Stimulated activated naive CD8-positive, alpha-beta T cell treated with anti-CD3 and anti-CD28 coated beads, Interleukin-15, amount 100 ng/mL, for 72 hours (primary cell): ENCODE results near the gene ANK3.

ENCODE experiments used
- ATAC-seq: fragments of 150-1000 bp; cut with Tn5 transposase; 2 replicates; pipeline ENCODE4 v1.10.0; 2021; ENCODE audit warnings: mild to moderate bottlenecking, moderate library complexity
- DNase-seq, 2 donors: peaks; one replicate each; pipeline ENCODE4 v3.0.0; 2021 to 2022
- H3K27ac Mint-ChIP-seq, 2 donors: one replicate each; pipeline ENCODE4 v1.8.0; 2022; ENCODE audit warnings: mild to moderate bottlenecking in 2 of 2, mixed read lengths in 2 of 2, moderate library complexity in 2 of 2
- H3K27me3 Mint-ChIP-seq: one replicate; pipeline ENCODE4 v1.8.0; 2022; ENCODE audit warnings: mixed read lengths
- H3K4me1 Mint-ChIP-seq: one replicate; pipeline ENCODE4 v1.8.0; 2022; ENCODE audit warnings: mild to moderate bottlenecking, mixed read lengths
- H3K4me3 Mint-ChIP-seq, 2 donors: one replicate each; pipeline ENCODE4 v1.8.0; 2022; ENCODE audit warnings: mild to moderate bottlenecking in 2 of 2, mixed read lengths in 2 of 2, moderate library complexity in 1 of 2
- H3K9me3 Mint-ChIP-seq, 2 donors: one replicate each; pipeline ENCODE4 v1.8.0; 2022; ENCODE audit warnings: mixed read lengths in 2 of 2

The ANK3 gene

DNA sequence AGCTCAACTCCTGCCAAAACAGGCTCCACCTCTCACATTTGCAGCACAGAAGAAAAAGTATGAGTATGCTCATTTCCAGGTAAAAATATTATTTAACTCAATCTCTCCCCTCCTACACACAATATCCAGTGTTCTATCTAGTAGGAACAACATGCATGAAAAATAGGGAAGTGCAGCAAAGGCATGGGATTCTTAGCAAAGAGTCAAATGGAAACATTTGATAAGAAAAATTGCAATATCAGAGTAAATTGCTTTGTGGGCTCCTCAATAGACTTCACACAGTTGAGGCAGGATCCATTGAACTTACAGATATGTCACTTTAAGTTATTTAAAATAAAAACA lies 150.9 kb downstream of the ANK3 start:
- ATAC-seq (no peak), DNase-seq (no peak)
- H3K4me1 Mint-ChIP-seq = peaks cover 24% of the 10 kb centered on the region
- no peak overlapping the region for H3K27ac Mint-ChIP-seq
- H3K9me3 Mint-ChIP-seq = no peaks in the 10 kb centered on the region
- no peak overlapping the region for H3K4me3 Mint-ChIP-seq
- H3K27me3 Mint-ChIP-seq = no peaks in the 10 kb centered on the region

GRCh38 chr10:60237977-60238758 lies 151.5 kb downstream of the ANK3 start:
- H3K9me3 Mint-ChIP-seq = no peaks in the 10 kb centered on the region
- ATAC-seq (peak; percentile 95), DNase-seq (peak in 1 of 2 donors; percentile 16)
- no peak overlapping the region for H3K27ac Mint-ChIP-seq
- no peaks in the 10 kb centered on the region for H3K27me3 Mint-ChIP-seq
- H3K4me1 Mint-ChIP-seq = peaks cover 24% of the 10 kb centered on the region
- peak overlapping the region; percentile 21 to 38 for H3K4me3 Mint-ChIP-seq

DNA sequence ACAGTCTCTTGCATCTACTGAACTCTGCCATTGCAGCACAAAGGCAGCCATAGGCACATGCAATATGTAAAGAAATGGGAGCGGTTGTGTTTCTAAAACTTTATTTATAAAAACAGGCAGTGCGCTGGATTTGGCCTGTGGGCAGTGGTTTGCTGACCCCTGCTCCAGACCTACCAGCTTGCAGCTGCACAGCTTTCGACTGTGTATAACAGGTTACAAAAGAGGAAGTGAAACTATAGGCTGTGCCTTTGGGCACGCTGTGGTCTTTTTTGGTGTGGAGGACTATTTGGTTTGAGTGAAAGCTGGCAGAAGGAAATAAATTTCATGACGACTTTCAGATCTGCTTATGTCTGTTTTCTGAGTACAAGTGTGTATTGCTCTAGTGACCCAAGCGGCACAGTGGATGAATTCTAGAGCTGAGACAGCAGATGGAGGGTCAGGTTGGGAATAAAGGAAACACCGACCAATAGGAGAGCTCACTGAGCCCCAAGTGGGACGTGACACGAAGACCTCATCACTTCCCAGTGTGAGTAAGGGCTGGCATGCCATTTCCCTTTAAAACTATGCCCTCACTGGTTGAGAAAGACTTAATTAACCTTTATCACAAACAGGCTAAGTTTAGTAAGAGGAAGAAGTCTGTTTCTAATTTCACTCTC lies 152.7 kb downstream of the ANK3 start:
- Mint-ChIP-seq H3K9me3 (no peaks in the 10 kb centered on the region), H3K27ac (peak overlapping the region; percentile 54 to 64), H3K27me3 (no peaks in the 10 kb centered on the region), H3K4me1 (peaks cover 24% of the 10 kb centered on the region), H3K4me3 (peak overlapping the region; percentile 62 to 70)
- peak; percentile 12 to 42 for DNase-seq
- peak; percentile 82 for ATAC-seq

DNA sequence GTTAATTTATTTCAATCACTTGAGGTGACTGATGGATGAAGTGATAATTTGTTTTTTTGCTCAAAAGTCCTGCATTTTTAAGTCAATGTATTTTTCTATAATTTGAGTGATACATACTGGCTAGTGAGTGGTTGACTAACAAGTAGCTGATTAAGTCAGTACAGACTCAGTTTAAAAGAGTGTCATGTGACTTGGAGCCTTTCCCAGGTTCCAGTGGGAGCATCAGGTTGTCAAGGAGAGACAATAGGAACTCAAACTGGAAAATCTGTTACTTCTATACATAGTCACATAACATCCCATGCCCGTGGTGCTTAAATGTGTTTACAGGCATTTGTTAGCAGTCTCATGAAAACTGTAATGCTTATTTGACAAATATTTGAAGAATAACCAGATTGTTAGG lies 154.7 kb downstream of the ANK3 start:
- ATAC-seq (no peak), DNase-seq (no peak)
- no peak overlapping the region for H3K27ac Mint-ChIP-seq
- H3K9me3 Mint-ChIP-seq = no peaks in the 10 kb centered on the region
- no peaks in the 10 kb centered on the region for H3K27me3 Mint-ChIP-seq
- no peak overlapping the region for H3K4me3 Mint-ChIP-seq
- peaks cover 24% of the 10 kb centered on the region for H3K4me1 Mint-ChIP-seq

- Mint-ChIP-seq H3K4me1 (peaks cover 24% of the 10 kb centered on the region), H3K27me3 (no peaks in the 10 kb centered on the region), H3K4me3 (no peak overlapping the region), H3K9me3 (no peaks in the 10 kb centered on the region), H3K27ac (no peak overlapping the region)
- DNase-seq (no peak), ATAC-seq (no peak)
Measured at GRCh38 chr10:60234551-60234950, 155.1 kb downstream of the ANK3 start.

DNA sequence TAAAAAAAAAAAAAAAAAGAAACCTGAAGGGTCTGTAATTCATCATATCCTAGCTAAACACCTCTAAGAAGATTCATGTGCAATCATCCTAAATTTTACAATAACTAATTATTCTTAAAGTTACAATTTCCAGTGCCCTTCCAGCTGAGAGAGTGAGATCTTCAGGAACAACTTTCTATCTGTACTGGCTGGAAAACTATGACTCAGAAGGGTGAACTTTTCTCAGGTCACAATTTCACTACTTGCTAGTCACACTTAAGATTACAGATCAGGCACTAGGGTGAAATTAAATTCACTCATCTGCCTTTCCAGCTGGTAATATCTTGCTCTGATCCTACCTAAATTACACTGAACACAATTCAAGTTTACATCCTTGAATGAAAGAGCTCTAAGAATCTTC lies 158.8 kb downstream of the ANK3 start:
- DNase-seq = no peak

GRCh38 chr10:60224066-60224705 lies 165.5 kb downstream of the ANK3 start:
- Mint-ChIP-seq H3K9me3 (peaks cover 0 to 2% of the 10 kb centered on the region in 2 donors), H3K27ac (no peak overlapping the region), H3K27me3 (no peaks in the 10 kb centered on the region), H3K4me1 (no peaks in the 10 kb centered on the region), H3K4me3 (no peak overlapping the region)
- ATAC-seq = no peak
- DNase-seq = no peak

More for the DNA sequence above, 158.8 kb downstream of the ANK3 start:
- H3K27ac Mint-ChIP-seq = no peak overlapping the region
- no peak overlapping the region for H3K4me3 Mint-ChIP-seq
- no peaks in the 10 kb centered on the region for H3K4me1 Mint-ChIP-seq
- no peaks in the 10 kb centered on the region for H3K27me3 Mint-ChIP-seq
- H3K9me3 Mint-ChIP-seq = no peaks in the 10 kb centered on the region
- ATAC-seq = no peak

- no peaks in the 10 kb centered on the region for H3K4me1 Mint-ChIP-seq
Measured at GRCh38 chr10:60222047-60222446, 167.6 kb downstream of the ANK3 start.

DNA sequence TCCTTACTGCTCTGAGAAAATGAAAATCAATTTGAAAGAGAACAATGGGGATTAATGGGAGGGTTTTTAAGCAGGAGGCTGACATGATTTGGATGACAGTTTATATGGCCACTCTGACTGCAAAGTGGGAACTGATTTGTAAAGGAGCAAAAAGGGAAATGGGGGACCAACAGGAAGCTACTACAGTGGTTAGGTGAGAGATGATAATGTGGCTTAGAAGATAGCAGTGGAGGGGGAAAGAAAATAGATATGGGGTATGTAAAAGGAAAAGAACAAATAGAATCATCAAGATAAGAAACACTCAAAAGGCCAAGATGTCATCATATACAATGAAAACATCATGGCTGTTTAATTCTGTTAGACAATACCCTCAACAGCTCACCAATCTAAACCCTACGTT lies 177.5 kb downstream of the ANK3 start:
- peaks cover 13% of the 10 kb centered on the region for H3K4me1 Mint-ChIP-seq
- no peak overlapping the region for H3K4me3 Mint-ChIP-seq
- H3K27ac Mint-ChIP-seq = no peak overlapping the region

More at GRCh38 chr10:60222047-60222446, 167.6 kb downstream of the ANK3 start:
- peaks cover 0 to 3% of the 10 kb centered on the region in 2 donors for H3K9me3 Mint-ChIP-seq
- DNase-seq (no peak), ATAC-seq (no peak)
- H3K27me3 Mint-ChIP-seq = no peaks in the 10 kb centered on the region
- H3K4me3 Mint-ChIP-seq = no peak overlapping the region
- H3K27ac Mint-ChIP-seq = no peak overlapping the region

DNA sequence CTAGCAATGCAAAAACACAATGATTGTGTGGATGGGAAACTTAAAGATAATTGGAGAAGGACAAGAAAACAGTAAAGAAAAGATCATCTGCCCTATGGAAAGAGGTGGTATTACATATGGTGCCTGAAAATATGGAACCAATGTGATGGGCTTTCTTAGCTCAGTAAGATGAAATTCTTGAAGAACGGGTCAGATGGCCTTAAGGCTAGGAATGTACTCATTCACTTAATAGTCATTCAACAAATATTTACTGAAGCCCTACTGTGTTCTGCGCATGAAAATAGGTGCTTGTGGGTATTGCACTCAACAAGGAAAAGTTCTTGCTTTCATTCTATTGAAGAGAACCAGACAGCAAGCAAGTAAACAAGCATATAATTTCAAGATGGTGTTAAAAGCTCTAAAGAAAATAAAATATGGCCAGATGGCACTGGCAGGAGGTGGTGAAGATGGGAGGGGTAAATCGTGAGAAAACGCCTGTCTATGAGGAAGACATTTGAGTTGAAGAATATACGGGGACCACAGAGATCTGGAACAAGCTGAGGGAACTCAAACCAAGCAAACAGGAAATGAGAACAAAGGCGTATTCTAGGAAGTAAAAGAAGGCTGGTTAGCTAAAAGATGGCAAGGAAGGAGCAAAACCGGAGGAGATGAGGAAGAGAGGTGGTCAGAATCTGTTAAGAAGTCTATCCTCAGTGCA lies 179.7 kb downstream of the ANK3 start:
- Mint-ChIP-seq H3K4me1 (peaks cover 13% of the 10 kb centered on the region), H3K27ac (peak overlapping the region; percentile 29 to 57), H3K4me3 (peak overlapping the region in 1 of 2 donors; percentile 4), H3K9me3 (peaks cover 0 to 4% of the 10 kb centered on the region in 2 donors), H3K27me3 (no peaks in the 10 kb centered on the region)
- DNase-seq = no peak
- no peak for ATAC-seq

More for the DNA sequence above, 177.5 kb downstream of the ANK3 start:
- no peak for ATAC-seq
- H3K9me3 Mint-ChIP-seq = peaks cover 0 to 4% of the 10 kb centered on the region in 2 donors
- no peak for DNase-seq
- H3K27me3 Mint-ChIP-seq = no peaks in the 10 kb centered on the region

DNA sequence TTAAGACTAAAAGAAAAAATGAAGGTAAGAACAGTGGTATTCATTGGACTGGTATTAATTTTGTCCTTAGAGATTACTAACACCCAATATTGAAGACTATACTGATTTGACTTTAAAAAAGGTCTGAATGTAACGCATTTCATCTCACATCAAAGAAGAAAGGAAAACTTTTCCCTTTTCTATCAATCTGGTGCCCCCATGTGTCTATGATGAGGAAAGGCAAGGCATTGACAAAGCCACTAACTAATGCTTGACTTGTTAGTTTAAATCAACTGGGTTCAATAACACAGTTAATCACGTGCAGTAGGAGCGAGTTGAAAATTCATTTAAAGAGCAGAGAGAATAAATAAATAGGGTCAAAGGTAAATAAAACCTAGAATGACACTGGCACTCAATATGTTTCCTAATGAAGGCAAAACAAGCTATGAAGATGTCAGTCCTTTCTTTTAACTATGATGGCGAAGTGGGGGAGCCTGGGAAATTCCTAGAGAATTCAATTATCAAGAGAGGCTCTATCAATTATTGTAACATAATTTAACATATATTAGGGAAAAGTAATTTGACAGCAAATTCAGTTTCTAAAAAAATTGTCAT lies 180.9 kb downstream of the ANK3 start:
- no peak overlapping the region for H3K4me3 Mint-ChIP-seq
- ATAC-seq (no peak), DNase-seq (no peak)
- H3K27ac Mint-ChIP-seq = no peak overlapping the region
- peaks cover 0 to 4% of the 10 kb centered on the region in 2 donors for H3K9me3 Mint-ChIP-seq
- no peaks in the 10 kb centered on the region for H3K27me3 Mint-ChIP-seq
- peaks cover 13% of the 10 kb centered on the region for H3K4me1 Mint-ChIP-seq

GRCh38 chr10:60207894-60208293 lies 181.8 kb downstream of the ANK3 start:
- no peak for ATAC-seq

GRCh38 chr10:60206735-60207134 lies 182.9 kb downstream of the ANK3 start:
- Mint-ChIP-seq H3K4me3 (no peak overlapping the region), H3K27me3 (no peaks in the 10 kb centered on the region), H3K4me1 (peaks cover 13% of the 10 kb centered on the region), H3K27ac (no peak overlapping the region), H3K9me3 (peaks cover 0 to 4% of the 10 kb centered on the region in 2 donors)
- ATAC-seq (no peak), DNase-seq (no peak)

More at GRCh38 chr10:60207894-60208293, 181.8 kb downstream of the ANK3 start:
- no peak overlapping the region for H3K27ac Mint-ChIP-seq
- H3K27me3 Mint-ChIP-seq = no peaks in the 10 kb centered on the region
- H3K9me3 Mint-ChIP-seq = peaks cover 0 to 4% of the 10 kb centered on the region in 2 donors
- H3K4me3 Mint-ChIP-seq = no peak overlapping the region
- H3K4me1 Mint-ChIP-seq = peaks cover 13% of the 10 kb centered on the region
- DNase-seq = no peak

- H3K4me3 Mint-ChIP-seq = no peak overlapping the region
- H3K27ac Mint-ChIP-seq = no peak overlapping the region
- H3K4me1 Mint-ChIP-seq = peaks cover 9% of the 10 kb centered on the region
- no peaks in the 10 kb centered on the region for H3K27me3 Mint-ChIP-seq
- ATAC-seq = no peak
- H3K9me3 Mint-ChIP-seq = no peaks in the 10 kb centered on the region
- DNase-seq = no peak
Measured at GRCh38 chr10:60205741-60206140, 183.9 kb downstream of the ANK3 start.

DNA sequence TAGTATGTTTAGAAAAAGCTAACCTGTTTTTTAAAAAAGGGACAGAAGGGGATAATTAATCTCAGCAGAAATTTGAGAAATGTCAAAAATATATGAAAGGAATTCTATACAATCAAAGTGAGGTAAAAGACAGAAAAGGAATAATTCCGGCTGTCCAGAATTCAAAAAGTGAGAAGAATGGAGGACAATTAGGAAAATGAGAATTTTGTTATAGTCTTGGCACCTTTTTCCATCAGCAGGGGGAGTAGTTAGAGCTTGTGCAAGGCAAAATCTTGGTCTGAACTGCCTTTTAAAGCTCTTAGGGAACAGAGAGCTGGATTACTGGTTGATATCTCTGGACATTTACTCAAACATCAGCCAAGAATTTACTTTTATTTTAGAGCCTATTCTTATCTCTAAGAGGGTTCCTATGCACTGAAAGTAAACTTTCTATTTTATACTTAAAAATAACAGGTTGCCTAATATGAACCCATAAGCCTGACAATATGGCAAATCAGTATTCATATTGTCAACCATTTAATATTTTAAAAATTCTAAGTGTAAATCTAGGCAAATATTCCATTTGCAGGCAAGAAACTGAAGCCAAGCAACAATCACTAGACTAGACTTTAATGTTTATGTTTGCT lies 185.6 kb downstream of the ANK3 start:
- Mint-ChIP-seq H3K4me1 (no peaks in the 10 kb centered on the region), H3K27ac (no peak overlapping the region), H3K4me3 (no peak overlapping the region), H3K27me3 (no peaks in the 10 kb centered on the region), H3K9me3 (no peaks in the 10 kb centered on the region)
- ATAC-seq = no peak
- no peak for DNase-seq
